IMR-90 (cell line): Measurements from ENCODE around the gene HS6ST2. TPM values are rescaled to one million over a fixed set of nuclear protein-coding genes. Genes with fewer than 3 reads are reported as not detected.

Source experiments
- ATAC-seq: fragments of 200-7000 bp; cut with Tn5 transposase; 2 replicates; pipeline ENCODE4 v1.9.1; 2020; ENCODE audit warnings: low read depth, mild to moderate bottlenecking, moderate library complexity
- BruUV-seq: library from RNA; stranded (reverse); fragments of 400-500 nt; replicated peaks from 2 replicates; lab custom pipeline; 2021; lab: Mats Ljungman, UMichigan
- CTCF ChIA-PET: fragments of 300-600 bp; formaldehyde crosslinking; extraction: SDS; loops from one replicate; lab custom pipeline; 2021; ENCODE audit warnings: antibody characterized with exemption; lab: Yijun Ruan, JAX
- POLR2A ChIA-PET: fragments of 300-600 bp; sonication (Branson Sonifier 250); formaldehyde crosslinking; loops from one replicate; lab custom pipeline; 2022; ENCODE audit warnings: antibody characterized with exemption; ENCODE audit not compliant: unreplicated experiment; lab: Charles Lee
- DNase-seq: peaks from one replicate; pipeline ENCODE4 v3.0.0; 2013
- H2AFZ ChIP-seq: replicated peaks from 2 replicates; pipeline ENCODE3; 2013; ENCODE audit warnings: low read length, mild to moderate bottlenecking; ENCODE audit not compliant: poor library complexity
- H2AK5ac ChIP-seq: 2 replicates; pipeline ENCODE4 v1.6.1; 2013; ENCODE audit warnings: low read depth, low read length, inconsistent platforms
- H2AK9ac ChIP-seq: replicated peaks from 2 replicates; pipeline ENCODE3; 2013; ENCODE audit warnings: mild to moderate bottlenecking, low read depth, low read length, moderate library complexity; ENCODE audit not compliant: poor library complexity
- H2BK120ac ChIP-seq: 2 replicates; pipeline ENCODE4 v1.6.1; 2013; ENCODE audit warnings: low read depth, low read length, inconsistent platforms
- H2BK15ac ChIP-seq: 3 replicates; pipeline ENCODE4 v1.6.1; 2013; ENCODE audit warnings: low read depth, low read length, inconsistent platforms
- H2BK20ac ChIP-seq: 2 replicates; pipeline ENCODE4 v1.6.1; 2013; ENCODE audit warnings: low read depth, mild to moderate bottlenecking, inconsistent platforms, low read length, moderate library complexity
- H2BK5ac ChIP-seq: 2 replicates; pipeline ENCODE4 v1.6.1; 2013; ENCODE audit warnings: mild to moderate bottlenecking, low read depth, low read length, inconsistent platforms; ENCODE audit not compliant: poor library complexity, severe bottlenecking
- H3K14ac ChIP-seq: replicated peaks from 2 replicates; pipeline ENCODE4 v1.6.1; 2013; ENCODE audit warnings: low read depth, low read length, inconsistent platforms
- H3K18ac ChIP-seq: 2 replicates; pipeline ENCODE4 v1.6.1; 2013; ENCODE audit warnings: low read depth, low read length, control low read depth
- H3K23ac ChIP-seq: 2 replicates; pipeline ENCODE4 v1.6.1; 2013; ENCODE audit warnings: low read depth, low read length, inconsistent platforms
- H3K27ac ChIP-seq: 2 replicates; pipeline ENCODE4 v1.5.1; 2013; ENCODE audit warnings: mild to moderate bottlenecking, control low read depth, low read length; ENCODE audit not compliant: insufficient read depth
- H3K27me3 ChIP-seq: 2 replicates; pipeline ENCODE4 v1.6.1; 2013; ENCODE audit warnings: low read length; ENCODE audit not compliant: control insufficient read depth, insufficient read depth
- H3K36me3 ChIP-seq: 2 replicates; pipeline ENCODE4 v1.6.1; 2013; ENCODE audit warnings: low read length, mixed read lengths; ENCODE audit not compliant: control insufficient read depth, insufficient read depth
- H3K4ac ChIP-seq: 2 replicates; pipeline ENCODE4 v1.6.1; 2013; ENCODE audit warnings: low read depth, low read length, inconsistent platforms
- H3K4me1 ChIP-seq: 2 replicates; pipeline ENCODE4 v1.6.1; 2013; ENCODE audit warnings: low read length, mixed read lengths; ENCODE audit not compliant: control insufficient read depth, insufficient read depth
- H3K4me2 ChIP-seq: 2 replicates; pipeline ENCODE4 v1.6.1; 2013; ENCODE audit warnings: low read depth, mild to moderate bottlenecking, control low read depth, low read length, moderate library complexity
- H3K4me3 ChIP-seq: 2 replicates; pipeline ENCODE4 v1.5.1; 2013; ENCODE audit warnings: low read depth, mild to moderate bottlenecking, control low read depth, low read length, moderate library complexity; ENCODE audit not compliant: insufficient read depth
- H3K56ac ChIP-seq: 2 replicates; pipeline ENCODE4 v1.6.1; 2013; ENCODE audit warnings: low read length, inconsistent platforms; ENCODE audit not compliant: insufficient read depth; ENCODE audit errors: extremely low read depth
- H3K79me1 ChIP-seq, 2 experiments: 2 replicates each; pipeline ENCODE4 v1.6.1; 2013; ENCODE audit warnings: low read length in 2 of 2, inconsistent platforms in 1 of 2, low read depth in 1 of 2
- H3K9ac ChIP-seq: 2 replicates; pipeline ENCODE4 v1.6.1; 2013; ENCODE audit warnings: low read depth, low read length, control low read depth
- H3K9me1 ChIP-seq: 2 replicates; pipeline ENCODE4 v1.6.1; 2013; ENCODE audit warnings: low read length, inconsistent platforms; ENCODE audit not compliant: insufficient read depth
- H3K9me3 ChIP-seq: 2 replicates; pipeline ENCODE4 v1.6.1; 2013; ENCODE audit warnings: low read length; ENCODE audit not compliant: control insufficient read depth, insufficient read depth
- H4K20me1 ChIP-seq: 2 replicates; pipeline ENCODE4 v1.6.1; 2013; ENCODE audit warnings: low read length, inconsistent platforms; ENCODE audit not compliant: insufficient read depth
- H4K5ac ChIP-seq: 2 replicates; pipeline ENCODE4 v1.6.1; 2013; ENCODE audit warnings: mild to moderate bottlenecking, low read depth, low read length, control low read depth
- H4K8ac ChIP-seq, 2 experiments: 2 replicates each; pipeline ENCODE4 v1.6.1; 2013; ENCODE audit warnings: low read depth in 2 of 2, low read length in 2 of 2, control low read depth in 1 of 2, inconsistent platforms in 1 of 2
- H4K91ac ChIP-seq: 2 replicates; pipeline ENCODE4 v1.6.1; 2013; ENCODE audit warnings: low read depth, low read length, inconsistent platforms; ENCODE audit not compliant: insufficient read depth
- BHLHE40 ChIP-seq: fragments of 150-350 bp; IDR thresholded peaks from 2 replicates; pipeline ENCODE4 v1.6.1; 2016; ENCODE audit warnings: mild to moderate bottlenecking, low read depth, low read length
- MAFK ChIP-seq: IDR thresholded peaks from 2 replicates; pipeline ENCODE4 v1.6.1; 2012; ENCODE audit warnings: low read depth, low read length, improper control_type of control experiment
- NFE2L2 ChIP-seq: fragments of 150-350 bp; IDR thresholded peaks from 2 replicates; pipeline ENCODE4 v1.6.1; 2016; ENCODE audit warnings: low read depth, mild to moderate bottlenecking, low read length
- RCOR1 ChIP-seq: IDR thresholded peaks from 2 replicates; pipeline ENCODE4 v1.6.1; 2012; ENCODE audit warnings: mild to moderate bottlenecking, low read length, improper control_type of control experiment; ENCODE audit not compliant: insufficient replicate concordance
- RFX5 ChIP-seq: IDR thresholded peaks from 2 replicates; pipeline ENCODE4 v1.8.0; 2012; ENCODE audit warnings: low read depth, mild to moderate bottlenecking, low read length, moderate library complexity
- WGBS, 2 experiments: methylation state at CpG; one replicate each; pipeline versions ENCODE4 v1.1.5 to v1.1.7; 2013; ENCODE audit warnings: missing lambda C conversion rate in 2 of 2; ENCODE audit not compliant: insufficient read length in 1 of 2; ENCODE audit errors: extremely low coverage in 2 of 2; 5-methylcytosine and 5-hydroxymethylcytosine counted together
- dilution Hi-C: fragments of 300-500 bp; cut with HindIII; formaldehyde crosslinking; loops from one replicate; pipeline ENCODE4 v1.14.3; 2018; ENCODE audit warnings: low sequenced_read_pairs; ENCODE audit not compliant: unreplicated experiment
- in situ Hi-C: fragments of 300-500 bp; cut with MboI; formaldehyde crosslinking; loops from 3 replicates; pipeline ENCODE4 v1.14.3; 2019; ENCODE audit warnings: low sequenced_read_pairs, inconsistent platforms, mixed read lengths
- intact Hi-C: fragments of 100-400 bp; cut with micrococcal nuclease; formaldehyde crosslinking; loops from 2 replicates; pipeline ENCODE4 v1.10.0; 2022
- polyA plus RNA-seq, 3 experiments: library from polyadenylated mRNA; depleted of rRNA; stranded (reverse); fragments of >200 nt; gene quantifications; 2 replicates each; pipeline ENCODE4 v1.2.3, GENCODE V29; 2012; ENCODE audit warnings: low replicate concordance in 1 of 3
- total RNA-seq: library from RNA; depleted of rRNA; stranded (reverse); fragments of >200 nt; gene quantifications from 2 replicates; pipeline ENCODE4 v1.2.3, GENCODE V29; 2012
- TF ChIP-seq, protein P1 (sequence below): conservative IDR thresholded peaks from 2 replicates; pipeline ENCODE4 v1.5.1; 2012; ENCODE audit warnings: mild to moderate bottlenecking, low read depth, low read length, improper control_type of control experiment
- TF ChIP-seq, protein P2 (sequence below): fragments of 150-350 bp; IDR thresholded peaks from 2 replicates; pipeline ENCODE4 v1.6.1; 2017; ENCODE audit warnings: mild to moderate bottlenecking, antibody characterized with exemption, low read length, low read depth

The HS6ST2 gene
- total and polyA plus RNA-seq, 2 of the 4 experiments (the other 2 are of a cell fraction): not detected

DNA sequence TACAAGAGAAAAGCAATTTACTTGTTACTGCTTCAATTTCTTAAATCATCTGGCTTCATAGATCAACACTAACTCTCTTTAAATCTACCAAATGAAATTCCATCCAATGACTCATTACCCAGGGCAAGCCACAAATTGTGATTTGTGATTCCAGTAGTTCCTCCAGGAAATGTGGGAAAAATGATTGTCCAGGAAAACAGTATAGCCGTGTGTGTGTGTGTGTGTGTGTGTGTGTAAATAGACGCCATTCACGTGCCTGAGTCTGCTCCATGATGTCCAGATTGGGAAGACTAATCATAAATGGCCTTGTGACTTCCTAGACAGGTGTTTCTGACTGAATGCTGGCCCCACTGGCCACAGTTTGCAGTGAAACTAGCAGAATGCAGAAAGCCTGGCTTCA, 121.3 kb downstream of the HS6ST2 start:
- Histone ChIP-seq H2AK5ac (no peak overlapping the region), H3K9me1 (no peaks in the 10 kb centered on the region), H3K4me3 (no peak overlapping the region), H3K79me1 (no peaks in the 10 kb centered on the region), H3K14ac (no peak overlapping the region), H3K56ac (no peak overlapping the region), H3K9me3 (no peaks in the 10 kb centered on the region; the same call in 1 of the 2 replicates), H2AFZ (no peak overlapping the region), H4K5ac (no peak overlapping the region), H3K9ac (no peak overlapping the region), H2BK15ac (no peak overlapping the region), H2BK120ac (no peak overlapping the region), H2BK20ac (no peak overlapping the region), H3K23ac (no peak overlapping the region), H4K20me1 (no peaks in the 10 kb centered on the region), H3K4me1 (no peaks in the 10 kb centered on the region), H3K27ac (no peak overlapping the region), H3K4ac (no peak overlapping the region), H3K4me2 (no peak overlapping the region), H4K8ac (no peak overlapping the region), H3K36me3 (no peaks in the 10 kb centered on the region), H2BK5ac (no peak overlapping the region), H3K18ac (no peak overlapping the region), H2AK9ac (no peak overlapping the region), H3K27me3 (peaks cover 2% of the 10 kb centered on the region; the same call in 1 of the 2 replicates), H4K91ac (no peak overlapping the region)
- ChIA-PET POLR2A (no interaction called here), CTCF (no interaction called here)
- intact Hi-C loops (no loop called here), in situ Hi-C loops (no loop called here), dilution Hi-C loops (no loop called here)
- WGBS, 2 experiments: no CpG with 5 or more reads among the region's 3 CpGs
- no TSS peak for BruUV-seq
- no peak for DNase-seq
- TF ChIP-seq BHLHE40: no peak
- TF ChIP-seq MAFK: no peak
- no peak for TF ChIP-seq RCOR1
- TF ChIP-seq, protein P1, sequence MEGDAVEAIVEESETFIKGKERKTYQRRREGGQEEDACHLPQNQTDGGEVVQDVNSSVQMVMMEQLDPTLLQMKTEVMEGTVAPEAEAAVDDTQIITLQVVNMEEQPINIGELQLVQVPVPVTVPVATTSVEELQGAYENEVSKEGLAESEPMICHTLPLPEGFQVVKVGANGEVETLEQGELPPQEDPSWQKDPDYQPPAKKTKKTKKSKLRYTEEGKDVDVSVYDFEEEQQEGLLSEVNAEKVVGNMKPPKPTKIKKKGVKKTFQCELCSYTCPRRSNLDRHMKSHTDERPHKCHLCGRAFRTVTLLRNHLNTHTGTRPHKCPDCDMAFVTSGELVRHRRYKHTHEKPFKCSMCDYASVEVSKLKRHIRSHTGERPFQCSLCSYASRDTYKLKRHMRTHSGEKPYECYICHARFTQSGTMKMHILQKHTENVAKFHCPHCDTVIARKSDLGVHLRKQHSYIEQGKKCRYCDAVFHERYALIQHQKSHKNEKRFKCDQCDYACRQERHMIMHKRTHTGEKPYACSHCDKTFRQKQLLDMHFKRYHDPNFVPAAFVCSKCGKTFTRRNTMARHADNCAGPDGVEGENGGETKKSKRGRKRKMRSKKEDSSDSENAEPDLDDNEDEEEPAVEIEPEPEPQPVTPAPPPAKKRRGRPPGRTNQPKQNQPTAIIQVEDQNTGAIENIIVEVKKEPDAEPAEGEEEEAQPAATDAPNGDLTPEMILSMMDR: no peak
- TF ChIP-seq NFE2L2: no peak
- no peak for TF ChIP-seq RFX5
- TF ChIP-seq, protein P2, sequence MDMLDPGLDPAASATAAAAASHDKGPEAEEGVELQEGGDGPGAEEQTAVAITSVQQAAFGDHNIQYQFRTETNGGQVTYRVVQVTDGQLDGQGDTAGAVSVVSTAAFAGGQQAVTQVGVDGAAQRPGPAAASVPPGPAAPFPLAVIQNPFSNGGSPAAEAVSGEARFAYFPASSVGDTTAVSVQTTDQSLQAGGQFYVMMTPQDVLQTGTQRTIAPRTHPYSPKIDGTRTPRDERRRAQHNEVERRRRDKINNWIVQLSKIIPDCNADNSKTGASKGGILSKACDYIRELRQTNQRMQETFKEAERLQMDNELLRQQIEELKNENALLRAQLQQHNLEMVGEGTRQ: no peak
- ATAC-seq: no peak
